Measurements from ENCODE around the gene AOAH. TPM values are rescaled to one million over a fixed set of nuclear protein-coding genes. Genes with fewer than 3 reads are reported as not detected.

Gene AOAH
- total and polyA plus RNA-seq, 9 of the 15 experiments (the other 6 are each of a cell fraction or from before 2014, with no cell fraction given), result not detected

- Histone ChIP-seq H3K4me2 (ENCODE audit: insufficient read depth, low read length) (no peak overlapping the region), H3K4me1 (replicated peaks in 1 of 2; ENCODE audit: control insufficient read depth in 2 of 2, insufficient read depth in 2 of 2, low read length in 2 of 2) (no peaks in the 10 kb centered on the region)
These were observed 70.5 kb downstream of the AOAH start for GRCh38 chr7:36653663-36654355.

More at GRCh38 chr7:36653663-36654355, 70.5 kb downstream of the AOAH start:
- POLR2A ChIA-PET, result interaction anchor here (1.4 kb wide), 1 partner anchor 17 kb away, joined by 3 read pairs; no protein-coding TSS in a partner anchor
- intact Hi-C loops (cut with micrococcal nuclease), result no loop called here
- Histone ChIP-seq H3K79me2 (ENCODE audit: control insufficient read depth, insufficient read depth, low read length) (no peaks in the 10 kb centered on the region), H3K9me3 (replicated peaks; ENCODE audit: control insufficient read depth, insufficient read depth, low read depth, low read length) (no peaks in the 10 kb centered on the region; the same call in 1 of the 2 replicates), H3K4me3 (no peak overlapping the region), H3K36me3 (ENCODE audit: control insufficient read depth, insufficient read depth, low read length) (no peaks in the 10 kb centered on the region), H3K9me1 (ENCODE audit: control insufficient read depth, insufficient read depth, low read length) (no peaks in the 10 kb centered on the region), H3K27ac (ENCODE audit: extremely low read depth, low read depth, low read length) (no peak overlapping the region), H2AFZ (ENCODE audit: low read depth, low read length) (no peak overlapping the region), H3K27me3 (ENCODE audit: control insufficient read depth in 2 of 2, insufficient read depth in 2 of 2, low read length in 2 of 2) (peaks cover 22 to 32% of the 10 kb centered on the region in 2 experiments), H3K9ac (ENCODE audit: insufficient read depth in 1 of 2, low read depth in 2 of 2, low read length in 2 of 2) (no peak overlapping the region), H4K20me1 (replicated peaks; ENCODE audit: control insufficient read depth, insufficient read depth, low read length) (no peaks in the 10 kb centered on the region)
- WGBS (ENCODE audit: insufficient coverage, low coverage, missing lambda C conversion rate), result 2% methylated on average over 11 of the region's 11 CpGs
- no peak for DNase-seq (ENCODE audit: extremely low read depth in 1 of 4, low spot score in 3 of 4)
- FAIRE-seq, result no peak
- TF ChIP-seq RNF2 (IDR thresholded peaks at IDR 0.05), result no peak
- TF ChIP-seq TBP (optimal IDR thresholded peaks at IDR 0.05; ENCODE audit: low read depth, low read length), result no peak
- no peak for TF ChIP-seq PHTF2 (CRISPR knock-in tag; IDR thresholded peaks at IDR 0.05)
- TF ChIP-seq, protein P1, sequence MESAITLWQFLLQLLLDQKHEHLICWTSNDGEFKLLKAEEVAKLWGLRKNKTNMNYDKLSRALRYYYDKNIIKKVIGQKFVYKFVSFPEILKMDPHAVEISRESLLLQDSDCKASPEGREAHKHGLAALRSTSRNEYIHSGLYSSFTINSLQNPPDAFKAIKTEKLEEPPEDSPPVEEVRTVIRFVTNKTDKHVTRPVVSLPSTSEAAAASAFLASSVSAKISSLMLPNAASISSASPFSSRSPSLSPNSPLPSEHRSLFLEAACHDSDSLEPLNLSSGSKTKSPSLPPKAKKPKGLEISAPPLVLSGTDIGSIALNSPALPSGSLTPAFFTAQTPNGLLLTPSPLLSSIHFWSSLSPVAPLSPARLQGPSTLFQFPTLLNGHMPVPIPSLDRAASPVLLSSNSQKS (CRISPR knock-in tag; IDR thresholded peaks at IDR 0.05), result no peak
- no peak for TF ChIP-seq L3MBTL2 (IDR thresholded peaks at IDR 0.05)
- CTCF ChIA-PET (ENCODE audit: low intra/inter-chr PET ratio), result no interaction called here
- in situ Hi-C loops (cut with MboI), result no loop called here
- ATAC-seq, result no peak
- BruUV-seq (replicated peaks), result no TSS peak
